ENCODE results near the gene YBX2. TPM values are rescaled to one million over a fixed set of nuclear protein-coding genes. Genes with fewer than 3 reads are reported as not detected.

Gene YBX2
- total and polyA plus RNA-seq, 2 donors (not counting 3 experiments of a cell fraction or from before 2014, with no cell fraction given): 0.15 to 0.31 TPM

- Histone ChIP-seq H3K9me3 (replicated peaks; ENCODE audit: control insufficient read depth, insufficient read depth, low read length) (no peaks in the 10 kb centered on the region), H3K27me3 (ENCODE audit: control insufficient read depth in 2 of 2, insufficient read depth in 2 of 2, low read length in 2 of 2) (no peaks in the 10 kb centered on the region), H4K20me1 (replicated peaks; ENCODE audit: control insufficient read depth, extremely low read depth, insufficient read depth, low read length) (no peaks in the 10 kb centered on the region), H3K27ac (ENCODE audit: insufficient read depth, low read depth, low read length) (no peak overlapping the region), H3K4me2 (ENCODE audit: insufficient read depth, low read length) (no peak overlapping the region), H3K36me3 (ENCODE audit: control insufficient read depth in 2 of 2, extremely low read depth in 1 of 2, insufficient read depth in 2 of 2, low read length in 2 of 2) (peaks cover 12 to 49% of the 10 kb centered on the region in 2 experiments), H3K79me2 (ENCODE audit: control insufficient read depth, insufficient read depth, low read length) (peaks cover 6% of the 10 kb centered on the region), H3K9me1 (replicated peaks; ENCODE audit: control insufficient read depth, extremely low read depth, insufficient read depth, low read length) (no peaks in the 10 kb centered on the region), H3K4me1 (ENCODE audit: control insufficient read depth, extremely low read depth, insufficient read depth, low read length) (peaks cover 24% of the 10 kb centered on the region), H2AFZ (ENCODE audit: low read depth, low read length) (no peak overlapping the region), H3K4me3 (replicated peaks in 1 of 3; ENCODE audit: insufficient read depth in 1 of 3, low read depth in 1 of 3, low read length in 3 of 3) (no peak overlapping the region), H3K9ac (replicated peaks; ENCODE audit: extremely low read depth, insufficient read depth, low read length) (no peak overlapping the region)
- BruUV-seq (replicated peaks): no TSS peak
- CTCF ChIA-PET: interaction anchor here (1.0 to 1.6 kb wide), 3 partner anchors 21 to 244 kb away, joined by 3 read pairs; no protein-coding TSS in a partner anchor
- dilution Hi-C loops (cut with MboI; ENCODE audit: extremely low pct_ligation_motif_present, low sequenced_read_pairs): no loop called here
- intact Hi-C loops (cut with micrococcal nuclease): no loop called here
- DNase-seq (ENCODE audit: low read depth, low spot score) (no peak), FAIRE-seq (no peak)
- TF ChIP-seq CTCF (IDR thresholded peaks at IDR 0.05; ENCODE audit: extremely low read depth in 1 of 2, insufficient read depth in 1 of 2, low read depth in 1 of 2, low read length in 2 of 2) (no peak), POLR2A (IDR thresholded peaks at IDR 0.05; ENCODE audit: low read depth, low read length) (no peak), POLR2AphosphoS5 (IDR thresholded peaks at IDR 0.05; ENCODE audit: insufficient read depth, low read depth, low read length) (no peak), MYC (IDR thresholded peaks at IDR 0.05; ENCODE audit: low read depth, low read length) (no peak), MAX (IDR thresholded peaks at IDR 0.05; ENCODE audit: insufficient read depth, insufficient read length) (no peak), EZH2 (IDR thresholded peaks at IDR 0.05; ENCODE audit: borderline replicate concordance, low read depth, low read length, severe bottlenecking) (no peak), GATA2 (IDR thresholded peaks at IDR 0.05; ENCODE audit: insufficient read depth, insufficient read length, low read depth, low read length) (no peak), FOS (IDR thresholded peaks at IDR 0.05; ENCODE audit: borderline replicate concordance, insufficient read depth, low read length) (no peak), JUN (IDR thresholded peaks at IDR 0.05; ENCODE audit: borderline replicate concordance, insufficient read depth, insufficient read length, low read depth) (no peak)
- POLR2A ChIA-PET: no interaction called here
Measured at GRCh38 chr17:7317161-7317803, 22.8 kb upstream of the YBX2 start.

Measured in endothelial cell of umbilical vein (primary cell).